HG03558 (cell line): ENCODE data around the gene CD55.

Experiments used
- ATAC-seq: cut with Tn5 transposase; IDR thresholded peaks from one replicate; pipeline ENCODE4 v1.9.1; 2021; ENCODE audit warnings: moderate number of reproducible peaks; ENCODE audit not compliant: unreplicated experiment; ENCODE audit errors: extremely low read depth

Gene CD55

GRCh38 chr1:207323425-207324225, 2.1 kb downstream of the CD55 start:
- no peak for ATAC-seq

DNA sequence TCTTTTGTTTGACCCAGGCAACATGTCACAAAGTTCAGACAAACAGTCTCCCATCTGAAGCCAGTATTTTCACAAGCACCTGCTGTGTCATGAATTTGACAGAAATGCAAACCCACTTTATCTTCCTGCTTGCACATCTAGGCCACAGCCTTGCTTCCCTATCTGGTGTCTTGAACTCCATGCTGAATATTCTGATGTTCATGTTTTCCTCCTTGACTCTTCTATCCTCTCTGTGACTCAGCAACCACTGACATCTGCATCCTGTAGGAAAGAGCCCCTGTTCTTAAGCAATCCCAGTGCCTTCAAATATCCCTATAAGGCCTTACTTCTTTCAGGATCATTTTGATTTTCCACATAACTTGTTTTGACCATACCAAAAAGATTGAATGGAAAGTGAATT, 6.5 kb downstream of the CD55 start:
- no peak for ATAC-seq

- ATAC-seq, result no peak
These were observed 7.5 kb downstream of the CD55 start for GRCh38 chr1:207328908-207329440.

GRCh38 chr1:207329469-207329868, 8.0 kb downstream of the CD55 start:
- ATAC-seq, result no peak

DNA sequence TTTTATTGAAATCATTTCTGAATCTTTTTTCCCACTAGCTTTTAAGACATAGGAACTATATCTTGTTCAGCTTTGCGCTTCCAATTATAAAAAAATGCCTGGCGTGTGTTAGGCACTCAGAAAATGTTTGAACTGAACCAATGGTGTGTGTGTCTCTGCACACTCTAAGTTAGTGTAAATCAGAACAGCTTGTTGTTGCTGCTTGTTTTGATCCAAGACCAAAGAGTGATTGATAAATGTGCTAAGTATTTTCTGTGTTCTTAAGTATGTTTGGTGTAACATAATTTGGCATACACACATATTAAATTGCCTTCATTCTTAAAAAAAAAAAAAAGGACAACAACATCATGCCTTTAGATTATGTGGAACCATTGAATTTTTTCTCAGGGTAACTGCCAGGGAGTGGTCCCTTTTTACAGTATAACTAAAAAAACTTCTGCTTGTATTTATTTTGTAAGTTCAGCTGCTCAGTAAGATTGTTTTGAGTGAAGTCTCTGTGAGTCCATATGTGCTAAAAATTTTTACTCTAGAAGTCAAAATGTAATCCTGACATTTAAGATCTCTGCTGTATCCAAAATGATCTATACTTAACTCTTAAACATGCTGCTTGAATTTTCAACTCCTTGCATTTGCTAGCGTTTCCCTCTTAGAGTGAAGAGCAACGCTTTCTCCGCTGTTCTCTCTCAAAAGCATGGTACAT, 8.7 kb downstream of the CD55 start:
- no peak for ATAC-seq

DNA sequence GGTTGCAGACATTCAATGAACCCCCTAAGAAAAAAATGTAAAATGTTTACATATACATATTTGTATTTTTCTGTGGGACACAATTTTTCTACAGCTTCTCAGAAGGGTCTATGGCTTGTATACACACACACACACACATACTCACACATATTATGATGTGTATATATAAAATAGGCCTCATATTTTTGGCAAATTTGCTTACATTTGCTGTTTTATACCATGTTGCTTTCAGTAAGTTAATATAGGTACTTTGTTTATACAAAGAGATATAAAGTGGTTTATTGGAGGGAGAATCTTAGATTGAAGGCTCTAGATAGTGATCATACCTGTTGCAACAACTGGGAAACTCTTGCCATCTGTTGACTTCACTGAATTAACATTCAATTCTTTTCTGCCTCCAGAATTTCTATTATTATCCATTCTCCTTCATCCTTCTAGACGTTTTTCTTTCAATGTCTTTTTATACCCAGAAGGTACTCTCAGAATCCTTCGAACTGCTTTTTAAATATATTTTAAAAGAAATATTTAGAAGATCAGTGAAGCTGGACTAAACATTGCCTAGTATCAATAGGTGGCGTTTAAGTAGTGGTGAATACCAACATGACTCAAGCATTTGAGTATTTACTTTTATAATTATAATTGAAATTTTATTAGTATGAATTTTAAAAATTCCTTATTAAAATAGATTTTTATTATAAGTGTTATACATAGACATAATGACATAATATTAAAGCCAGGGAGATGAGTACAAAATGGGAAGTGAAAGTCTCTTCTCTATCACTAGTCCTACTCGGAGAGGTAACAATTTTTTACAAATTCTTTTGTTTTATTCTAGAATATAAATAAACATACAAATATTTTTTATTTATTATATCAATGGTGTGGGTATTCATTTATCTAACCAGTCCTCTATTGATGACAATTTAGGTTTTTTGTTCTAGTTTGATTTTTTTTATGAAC, 10.2 kb downstream of the CD55 start:
- no peak for ATAC-seq

DNA sequence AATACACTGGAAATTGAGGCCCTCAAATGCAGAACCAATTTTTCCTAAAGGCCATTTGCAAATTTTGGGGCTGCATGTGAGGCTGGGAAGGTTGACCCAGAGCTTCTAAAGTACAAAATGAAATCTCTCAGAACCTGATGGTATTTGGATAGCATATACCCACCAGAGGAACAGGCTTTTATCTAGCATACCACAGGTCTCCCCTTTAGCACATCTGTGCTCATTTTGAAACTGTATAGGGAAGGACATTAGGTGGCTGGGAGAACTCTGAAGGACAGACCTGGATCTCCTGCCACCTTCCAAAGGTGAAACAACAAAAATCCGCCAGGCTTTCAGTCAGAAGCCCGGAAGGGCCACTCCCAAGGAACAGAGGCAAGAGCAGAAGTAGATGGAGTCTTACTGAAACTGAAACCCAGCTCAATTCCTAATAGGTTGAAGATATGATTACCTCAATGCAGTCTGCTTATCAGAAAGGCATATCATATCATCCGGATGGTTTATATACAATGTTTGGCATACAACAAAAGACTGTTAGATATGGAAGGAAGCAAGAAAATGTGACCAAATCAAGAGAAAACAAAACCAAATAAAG, 11.6 kb downstream of the CD55 start:
- ATAC-seq, result no peak

GRCh38 chr1:207333620-207334019, 12.1 kb downstream of the CD55 start:
- ATAC-seq, result no peak

DNA sequence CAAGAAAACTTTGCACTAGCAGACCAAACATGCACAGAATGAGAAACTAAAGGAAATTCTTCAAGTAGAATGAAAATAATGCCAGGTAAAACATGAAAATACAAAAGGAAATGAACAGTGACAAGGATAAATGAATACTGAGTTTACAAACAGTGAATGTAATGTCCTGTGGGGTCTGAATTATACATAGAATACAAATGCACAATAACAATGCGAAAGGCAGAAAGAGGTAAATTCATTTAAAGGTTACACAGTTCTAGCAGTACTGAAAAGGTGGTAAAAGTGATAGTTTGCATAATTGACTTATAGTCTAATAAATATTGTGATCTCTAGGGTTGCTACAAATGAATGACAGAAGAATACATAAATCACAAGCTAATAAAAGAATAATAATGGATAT, 12.9 kb downstream of the CD55 start:
- no peak for ATAC-seq

DNA sequence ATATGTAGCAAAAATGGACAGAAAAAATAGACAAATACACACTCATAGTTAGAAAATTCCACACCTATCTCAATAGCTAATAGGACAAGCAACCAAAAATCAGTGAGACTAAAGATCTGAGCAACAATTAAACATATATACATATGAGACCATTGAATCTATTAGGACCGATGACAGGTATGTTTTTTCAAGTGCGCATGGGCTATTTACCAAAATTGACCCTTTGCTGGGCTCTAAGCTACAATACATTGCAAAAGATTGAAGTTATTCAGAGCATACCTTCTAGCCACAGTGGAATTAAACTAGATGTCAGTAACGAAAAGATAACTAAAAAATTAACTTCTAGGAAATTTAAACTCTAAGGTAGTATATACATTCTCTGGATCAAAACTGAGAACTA, 13.7 kb downstream of the CD55 start:
- ATAC-seq, result no peak

DNA sequence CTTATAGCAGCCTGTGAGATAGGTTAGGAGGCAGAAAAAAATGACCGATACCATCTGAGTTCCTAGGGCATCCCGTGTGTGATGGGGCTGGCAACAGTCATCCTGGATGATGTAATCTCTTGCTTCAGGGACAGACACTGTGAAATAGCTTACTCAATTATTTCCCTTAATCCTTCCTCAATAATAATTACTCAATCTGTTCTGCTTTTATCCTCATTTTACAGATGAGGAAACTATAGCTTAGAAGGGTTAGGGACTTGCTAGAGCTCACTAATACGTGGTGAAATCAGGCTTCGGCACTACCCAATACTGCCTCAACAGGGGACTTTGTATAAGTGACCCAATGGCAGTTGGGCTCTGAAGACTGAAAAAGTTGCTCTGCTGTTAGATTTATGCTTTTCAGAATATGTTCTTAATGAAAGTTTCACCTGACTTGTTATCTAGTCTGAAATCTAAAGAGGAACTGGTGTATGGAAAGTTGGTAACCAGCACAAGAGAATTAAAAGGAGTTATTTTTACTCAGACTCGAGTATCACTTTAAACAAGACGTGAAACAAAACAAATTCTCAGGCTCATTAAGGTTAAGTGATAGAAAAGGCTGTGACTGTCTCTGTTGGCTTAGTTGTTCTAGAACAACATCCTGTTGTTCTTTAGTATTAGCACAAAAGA, 14.4 kb downstream of the CD55 start:
- peak; percentile 36 for ATAC-seq

DNA sequence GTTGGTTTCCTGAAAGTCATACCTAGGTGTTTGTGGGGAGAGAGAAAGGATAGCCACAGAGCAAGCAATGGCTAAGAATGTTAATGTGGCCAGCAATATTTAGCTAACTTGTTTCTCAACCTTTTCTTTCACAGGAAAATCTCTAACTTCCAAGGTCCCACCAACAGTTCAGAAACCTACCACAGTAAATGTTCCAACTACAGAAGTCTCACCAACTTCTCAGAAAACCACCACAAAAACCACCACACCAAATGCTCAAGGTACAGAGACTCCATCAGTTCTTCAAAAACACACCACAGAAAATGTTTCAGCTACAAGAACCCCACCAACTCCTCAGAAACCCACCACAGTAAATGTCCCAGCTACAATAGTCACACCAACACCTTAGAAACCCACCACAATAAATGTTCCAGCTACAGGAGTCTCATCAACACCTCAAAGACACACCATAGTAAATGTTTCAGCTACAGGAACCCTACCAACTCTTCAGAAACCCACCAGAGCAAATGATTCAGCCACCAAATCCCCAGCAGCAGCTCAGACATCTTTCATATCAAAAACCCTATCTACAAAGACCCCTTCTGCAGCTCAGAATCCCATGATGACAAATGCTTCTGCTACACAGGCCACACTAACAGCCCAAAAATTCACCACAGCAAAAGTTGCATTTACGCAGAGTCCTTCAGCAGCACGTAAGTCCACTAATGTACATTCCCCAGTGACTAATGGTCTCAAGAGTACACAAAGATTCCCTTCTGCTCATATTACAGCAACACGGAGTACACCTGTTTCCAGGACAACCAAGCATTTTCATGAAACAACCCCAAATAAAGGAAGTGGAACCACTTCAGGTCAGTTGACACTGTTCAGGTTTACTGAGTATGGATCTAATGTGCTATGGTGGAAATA, 15.3 kb downstream of the CD55 start:
- peak; percentile 56 for ATAC-seq

DNA sequence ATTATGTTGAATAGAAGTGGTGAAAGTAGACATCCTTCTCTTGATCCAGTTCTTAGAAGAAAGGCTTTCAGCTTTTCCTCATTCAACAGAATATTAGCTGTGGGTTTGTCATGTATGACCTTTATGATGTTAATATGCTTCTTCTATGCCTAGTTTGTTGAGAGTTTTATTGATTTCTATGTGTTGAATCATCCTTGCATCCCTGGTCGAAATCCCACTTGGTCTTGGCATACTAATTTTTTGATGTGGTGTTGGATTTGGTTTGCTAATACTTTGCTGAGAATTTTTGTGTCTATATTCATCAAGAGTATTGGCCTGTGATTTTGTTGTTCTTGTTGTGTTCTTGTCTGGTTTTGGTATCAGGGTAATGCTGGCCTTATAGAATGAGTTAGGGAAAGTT, 20.9 kb downstream of the CD55 start:
- ATAC-seq, result no peak

GRCh38 chr1:207343675-207344074, 22.2 kb downstream of the CD55 start:
- ATAC-seq, result no peak

DNA sequence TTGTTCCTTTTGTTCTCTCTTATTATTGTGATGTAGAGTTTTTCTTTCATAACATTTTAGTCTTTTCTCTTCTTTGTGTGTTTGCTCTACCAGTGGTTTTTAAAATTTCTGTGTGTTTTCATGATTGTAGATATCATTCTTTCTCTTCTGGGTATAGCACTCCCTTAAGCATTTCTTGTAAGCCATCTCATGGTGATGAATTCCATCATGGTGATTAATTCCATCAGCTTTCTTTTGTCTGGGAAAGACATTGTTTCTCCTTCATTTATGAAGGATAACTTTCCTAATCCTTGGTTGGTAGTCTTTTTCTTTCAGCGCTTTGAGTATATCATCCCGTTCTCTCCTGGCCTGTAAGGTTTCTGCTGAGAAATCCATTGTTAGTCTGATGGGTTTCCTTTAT, 22.7 kb downstream of the CD55 start:
- ATAC-seq, result no peak

DNA sequence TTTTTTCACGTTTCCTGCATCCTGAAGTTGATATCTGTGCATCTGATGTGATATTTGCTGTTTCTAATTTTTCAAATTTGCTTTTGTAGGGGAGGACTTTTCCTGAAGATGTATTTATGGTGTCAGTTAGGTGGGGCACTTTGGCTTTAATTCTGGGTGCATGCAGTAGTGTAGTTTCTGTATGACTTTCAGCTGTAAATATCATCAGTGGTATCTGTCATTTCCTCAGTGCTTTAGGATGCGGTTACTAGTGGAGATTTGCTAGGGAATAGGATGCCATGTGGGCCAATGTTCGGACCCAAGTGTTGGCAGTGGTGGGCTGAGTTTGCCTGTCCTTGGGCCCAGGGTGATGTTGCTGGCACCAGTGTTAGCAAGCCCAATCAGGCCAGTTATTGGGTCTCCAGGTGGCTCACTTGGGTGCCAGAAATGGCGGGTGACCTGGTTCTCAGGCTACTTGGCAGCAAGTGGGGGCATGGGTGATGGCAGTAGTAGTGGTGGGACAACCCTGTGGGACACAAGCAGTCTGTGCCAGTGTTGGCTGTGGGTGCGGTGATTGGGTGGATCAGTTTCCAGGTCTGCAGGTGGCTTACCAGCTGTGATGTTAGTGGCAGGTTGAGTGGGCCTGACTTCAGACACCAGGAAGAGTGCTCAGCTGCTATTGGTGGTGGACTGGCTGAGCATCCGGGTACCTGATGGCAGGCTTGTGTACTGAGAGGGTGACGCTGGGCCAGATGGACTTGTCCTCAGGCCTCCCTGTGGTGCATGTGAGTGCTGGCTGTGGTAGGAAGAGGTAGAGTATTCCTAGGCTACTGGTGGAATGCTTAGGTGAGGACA, 24.4 kb downstream of the CD55 start:
- ATAC-seq, result no peak

GRCh38 chr1:207346513-207346912, 25.0 kb downstream of the CD55 start:
- no peak for ATAC-seq

DNA sequence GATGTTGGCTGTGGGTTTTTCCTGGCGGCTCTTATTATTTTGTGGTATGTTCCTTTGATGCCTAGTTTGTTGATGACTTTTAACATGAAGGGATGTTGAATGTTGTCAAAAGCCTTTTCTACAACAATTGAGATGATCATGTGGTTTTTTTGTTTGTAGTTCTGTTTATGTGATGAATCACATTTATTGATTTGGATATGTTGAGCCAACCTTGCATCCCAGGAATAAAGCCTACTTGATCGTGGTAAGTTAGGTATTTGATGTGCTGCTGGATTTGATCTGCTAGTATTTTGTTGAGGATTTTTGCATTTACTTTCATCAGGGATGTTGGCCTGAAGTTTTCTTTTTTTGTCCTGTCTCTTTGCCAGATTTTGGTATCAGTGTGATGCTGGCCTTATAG, 28.5 kb downstream of the CD55 start:
- ATAC-seq, result no peak
